Neural crest cell (in vitro differentiated cells): ENCODE measurements around the gene AKR1B1. TPM values are rescaled to one million over a fixed set of nuclear protein-coding genes. Genes with fewer than 3 reads are reported as not detected.
A peak's percentile ranks its signal among the peaks of the same experiment; 100 is the strongest.

Experiments
- DNase-seq: peaks from one replicate; pipeline ENCODE4 v3.0.0; 2021; ENCODE audit warnings: low read depth, mixed read lengths, low spot score
- H3K27ac Mint-ChIP-seq: one replicate; pipeline ENCODE4 v1.8.0; 2021; ENCODE audit warnings: mild to moderate bottlenecking, mixed read lengths; ENCODE audit not compliant: unreplicated experiment
- H3K27me3 Mint-ChIP-seq: 2 replicates; pipeline ENCODE4 v1.8.0; 2021; ENCODE audit warnings: low read depth, mild to moderate bottlenecking, mixed read lengths
- H3K36me3 Mint-ChIP-seq: 2 replicates; pipeline ENCODE4 v1.8.0; 2021; ENCODE audit warnings: low read depth, mild to moderate bottlenecking, mixed read lengths
- H3K4me1 Mint-ChIP-seq: 2 replicates; pipeline ENCODE4 v1.8.0; 2021; ENCODE audit warnings: mixed read lengths
- H3K4me3 Mint-ChIP-seq: one replicate; pipeline ENCODE4 v1.8.0; 2021; ENCODE audit warnings: mild to moderate bottlenecking, mixed read lengths
- H3K9me3 Mint-ChIP-seq: 2 replicates; pipeline ENCODE4 v1.8.0; 2021; ENCODE audit warnings: mixed read lengths
- total RNA-seq: library from RNA; stranded (reverse); gene quantifications from 2 replicates; pipeline ENCODE4 v1.2.1, GENCODE V29; 2021
- TF ChIP-seq, protein P1 (sequence below): fragments of 200-600 bp; sonication (generic); conservative IDR thresholded peaks from 2 replicates; pipeline ENCODE4 v1.5.0; 2021; ENCODE audit warnings: antibody characterized with exemption, mild to moderate bottlenecking

Gene AKR1B1
- total RNA-seq, 1 donor from 2014 or later: 204 TPM

- H3K9me3 Mint-ChIP-seq: peaks cover 8% of the 10 kb centered on the region
- no peak overlapping the region for H3K4me3 Mint-ChIP-seq
- TF ChIP-seq, protein P1, sequence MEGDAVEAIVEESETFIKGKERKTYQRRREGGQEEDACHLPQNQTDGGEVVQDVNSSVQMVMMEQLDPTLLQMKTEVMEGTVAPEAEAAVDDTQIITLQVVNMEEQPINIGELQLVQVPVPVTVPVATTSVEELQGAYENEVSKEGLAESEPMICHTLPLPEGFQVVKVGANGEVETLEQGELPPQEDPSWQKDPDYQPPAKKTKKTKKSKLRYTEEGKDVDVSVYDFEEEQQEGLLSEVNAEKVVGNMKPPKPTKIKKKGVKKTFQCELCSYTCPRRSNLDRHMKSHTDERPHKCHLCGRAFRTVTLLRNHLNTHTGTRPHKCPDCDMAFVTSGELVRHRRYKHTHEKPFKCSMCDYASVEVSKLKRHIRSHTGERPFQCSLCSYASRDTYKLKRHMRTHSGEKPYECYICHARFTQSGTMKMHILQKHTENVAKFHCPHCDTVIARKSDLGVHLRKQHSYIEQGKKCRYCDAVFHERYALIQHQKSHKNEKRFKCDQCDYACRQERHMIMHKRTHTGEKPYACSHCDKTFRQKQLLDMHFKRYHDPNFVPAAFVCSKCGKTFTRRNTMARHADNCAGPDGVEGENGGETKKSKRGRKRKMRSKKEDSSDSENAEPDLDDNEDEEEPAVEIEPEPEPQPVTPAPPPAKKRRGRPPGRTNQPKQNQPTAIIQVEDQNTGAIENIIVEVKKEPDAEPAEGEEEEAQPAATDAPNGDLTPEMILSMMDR: no peak
- no peak overlapping the region for H3K27ac Mint-ChIP-seq
- no peak for DNase-seq
- H3K27me3 Mint-ChIP-seq: no peaks in the 10 kb centered on the region
- peaks cover 14% of the 10 kb centered on the region for H3K4me1 Mint-ChIP-seq
- H3K36me3 Mint-ChIP-seq: peaks cover 20% of the 10 kb centered on the region
Measured at GRCh38 chr7:134434701-134435100, 24.2 kb downstream of the AKR1B1 start.

DNA sequence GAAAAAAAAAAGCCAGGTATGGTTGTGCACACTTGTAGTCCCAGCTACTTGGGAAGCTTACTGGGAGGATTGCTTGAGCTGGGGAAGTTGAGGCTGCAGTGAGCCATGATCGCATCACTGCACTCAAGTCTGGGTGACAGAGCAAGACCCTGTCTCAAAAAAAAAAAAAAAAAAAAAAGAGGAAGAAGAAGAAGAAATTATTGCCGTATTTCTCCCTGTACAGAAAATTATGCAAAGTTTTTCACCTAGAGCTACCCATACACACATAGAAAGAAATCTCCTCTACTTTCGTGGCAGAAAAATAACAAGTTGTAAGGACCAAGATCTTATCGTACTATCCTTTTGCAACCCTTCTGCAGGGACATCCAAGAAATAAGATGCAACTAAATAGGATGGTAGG lies 25.5 kb downstream of the AKR1B1 start:
- TF ChIP-seq, protein P1: no peak
- Mint-ChIP-seq H3K27ac (no peak overlapping the region), H3K9me3 (peaks cover 4% of the 10 kb centered on the region), H3K27me3 (no peaks in the 10 kb centered on the region), H3K4me3 (no peak overlapping the region), H3K4me1 (peaks cover 14% of the 10 kb centered on the region), H3K36me3 (peaks cover 7% of the 10 kb centered on the region)
- no peak for DNase-seq

DNA sequence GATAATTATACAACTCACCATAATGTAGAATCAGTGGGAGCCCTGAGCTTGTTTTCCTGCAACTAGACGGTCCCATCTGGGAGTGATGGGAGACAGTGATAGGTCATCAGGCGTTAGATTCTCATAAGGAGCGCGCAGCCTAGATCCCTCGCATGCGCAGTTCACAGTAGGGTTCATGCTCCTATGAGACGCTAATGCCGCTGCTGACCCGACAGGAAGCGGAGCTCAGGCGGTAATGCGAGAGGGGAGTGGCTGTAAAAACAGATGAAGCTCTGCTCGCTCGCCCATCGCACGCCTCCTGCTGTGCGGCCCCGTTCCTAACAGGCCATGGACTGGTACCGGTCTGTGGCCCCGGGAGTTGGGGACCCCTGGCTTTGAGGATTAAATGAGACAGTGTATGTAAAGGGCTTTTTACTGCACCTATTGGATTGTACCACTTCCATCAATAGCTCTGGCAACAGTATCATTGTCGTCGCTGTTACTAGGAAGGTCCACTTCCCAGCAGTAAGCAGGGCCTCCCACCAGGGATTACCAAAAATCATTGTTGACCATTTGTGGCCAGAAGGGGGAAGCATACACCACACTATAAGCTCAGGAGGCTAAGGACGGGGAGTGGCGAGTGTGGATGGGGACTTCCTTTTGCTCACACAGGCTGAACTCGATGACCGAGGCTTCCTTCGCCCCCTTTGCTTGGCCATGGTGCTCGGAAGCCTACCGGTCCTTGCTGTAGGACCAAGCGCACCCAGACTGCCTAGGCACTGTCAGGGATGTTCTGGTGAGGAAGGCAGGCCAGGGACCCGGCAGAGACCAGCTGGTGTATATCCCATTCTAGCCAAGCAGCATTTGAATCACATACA lies 26.4 kb downstream of the AKR1B1 start:
- TF ChIP-seq, protein P1: peak; percentile 94
- Mint-ChIP-seq H3K27me3 (no peaks in the 10 kb centered on the region), H3K4me3 (peak overlapping the region; percentile 88), H3K9me3 (peaks cover under 1% of the 10 kb centered on the region), H3K27ac (peak overlapping the region; percentile 51), H3K4me1 (peaks cover 14% of the 10 kb centered on the region), H3K36me3 (peaks cover 1% of the 10 kb centered on the region)
- DNase-seq: peak; percentile 70

- Mint-ChIP-seq H3K9me3 (no peaks in the 10 kb centered on the region), H3K4me1 (peaks cover 14% of the 10 kb centered on the region), H3K4me3 (peak overlapping the region; percentile 88), H3K27me3 (no peaks in the 10 kb centered on the region), H3K27ac (no peak overlapping the region), H3K36me3 (no peaks in the 10 kb centered on the region)
- no peak for DNase-seq
- TF ChIP-seq, protein P1: no peak
Measured at GRCh38 chr7:134431815-134432214, 27.1 kb downstream of the AKR1B1 start.

DNA sequence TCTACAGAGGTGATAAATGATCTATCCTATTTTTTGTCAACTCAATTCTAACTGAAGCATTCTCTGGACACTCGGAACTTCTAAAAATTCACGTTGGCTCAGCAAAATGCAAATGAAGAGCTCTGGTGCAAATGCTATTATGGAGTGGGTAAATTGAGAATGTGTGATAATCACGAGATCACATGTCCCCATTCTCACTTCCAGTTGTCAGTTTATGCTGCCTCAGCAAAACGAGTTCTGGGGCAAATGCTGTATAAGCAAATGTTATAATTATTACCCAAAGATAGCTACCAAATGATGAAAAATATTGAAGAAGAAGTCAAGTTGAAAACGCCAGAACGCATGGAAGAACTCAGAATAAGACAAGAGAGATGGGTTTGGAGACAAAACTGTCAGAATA lies 29.4 kb downstream of the AKR1B1 start:
- TF ChIP-seq, protein P1: no peak
- Mint-ChIP-seq H3K4me1 (peaks cover 14% of the 10 kb centered on the region), H3K27me3 (no peaks in the 10 kb centered on the region), H3K27ac (no peak overlapping the region), H3K9me3 (peaks cover 5% of the 10 kb centered on the region), H3K4me3 (no peak overlapping the region), H3K36me3 (no peaks in the 10 kb centered on the region)
- no peak for DNase-seq
